WI38 (cell line): Measurements from ENCODE around the gene SPACA6.

Experiments used
- H3K4me3 ChIP-seq: 2 replicates; pipeline ENCODE4 v1.5.1; 2011; ENCODE audit warnings: low read depth, mild to moderate bottlenecking, control low read depth, low read length
- TF ChIP-seq, protein P1 (sequence below): IDR thresholded peaks from 2 replicates; pipeline ENCODE4 v1.5.1; 2012; ENCODE audit warnings: low read depth, mild to moderate bottlenecking, control low read depth, low read length

The SPACA6 gene

DNA sequence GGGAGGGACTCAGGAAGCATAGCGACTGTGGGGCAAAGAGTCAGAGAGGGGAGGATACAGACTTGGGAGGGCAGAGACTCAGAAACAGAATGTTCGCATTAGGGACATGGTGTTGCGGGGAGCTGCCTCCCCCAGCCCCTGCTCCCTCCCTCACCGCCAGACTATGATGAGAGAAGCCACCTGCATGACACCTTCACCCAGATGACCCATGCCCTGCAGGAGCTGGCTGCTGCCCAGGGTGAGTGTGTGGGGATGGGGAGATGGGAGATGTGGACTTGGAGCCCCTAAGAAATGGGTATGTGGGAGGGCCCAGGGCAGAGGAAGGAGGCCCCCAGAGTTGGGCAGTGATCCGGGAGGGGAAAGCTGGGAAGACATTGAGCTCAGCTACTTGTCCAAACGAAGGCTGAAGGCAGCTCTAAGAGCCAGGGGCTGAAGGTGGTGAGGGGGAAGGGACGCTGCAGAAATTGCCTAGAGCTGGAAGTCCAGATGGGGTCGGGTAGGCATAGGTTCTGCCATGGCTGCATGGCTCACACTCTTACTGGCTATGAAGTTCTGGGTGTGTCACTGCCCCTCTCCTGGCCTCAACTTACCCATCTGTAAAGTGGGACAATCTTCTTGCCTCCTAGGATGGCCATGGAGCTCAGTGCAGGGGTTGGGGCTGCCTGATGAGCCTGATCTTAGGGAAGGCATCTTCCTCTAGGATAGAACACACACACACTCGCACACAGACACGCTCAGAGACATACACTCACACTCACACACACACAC lies 1.4 kb downstream of the SPACA6 start:
- TF ChIP-seq, protein P1, sequence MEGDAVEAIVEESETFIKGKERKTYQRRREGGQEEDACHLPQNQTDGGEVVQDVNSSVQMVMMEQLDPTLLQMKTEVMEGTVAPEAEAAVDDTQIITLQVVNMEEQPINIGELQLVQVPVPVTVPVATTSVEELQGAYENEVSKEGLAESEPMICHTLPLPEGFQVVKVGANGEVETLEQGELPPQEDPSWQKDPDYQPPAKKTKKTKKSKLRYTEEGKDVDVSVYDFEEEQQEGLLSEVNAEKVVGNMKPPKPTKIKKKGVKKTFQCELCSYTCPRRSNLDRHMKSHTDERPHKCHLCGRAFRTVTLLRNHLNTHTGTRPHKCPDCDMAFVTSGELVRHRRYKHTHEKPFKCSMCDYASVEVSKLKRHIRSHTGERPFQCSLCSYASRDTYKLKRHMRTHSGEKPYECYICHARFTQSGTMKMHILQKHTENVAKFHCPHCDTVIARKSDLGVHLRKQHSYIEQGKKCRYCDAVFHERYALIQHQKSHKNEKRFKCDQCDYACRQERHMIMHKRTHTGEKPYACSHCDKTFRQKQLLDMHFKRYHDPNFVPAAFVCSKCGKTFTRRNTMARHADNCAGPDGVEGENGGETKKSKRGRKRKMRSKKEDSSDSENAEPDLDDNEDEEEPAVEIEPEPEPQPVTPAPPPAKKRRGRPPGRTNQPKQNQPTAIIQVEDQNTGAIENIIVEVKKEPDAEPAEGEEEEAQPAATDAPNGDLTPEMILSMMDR, result no peak
- no peak overlapping the region for H3K4me3 ChIP-seq

DNA sequence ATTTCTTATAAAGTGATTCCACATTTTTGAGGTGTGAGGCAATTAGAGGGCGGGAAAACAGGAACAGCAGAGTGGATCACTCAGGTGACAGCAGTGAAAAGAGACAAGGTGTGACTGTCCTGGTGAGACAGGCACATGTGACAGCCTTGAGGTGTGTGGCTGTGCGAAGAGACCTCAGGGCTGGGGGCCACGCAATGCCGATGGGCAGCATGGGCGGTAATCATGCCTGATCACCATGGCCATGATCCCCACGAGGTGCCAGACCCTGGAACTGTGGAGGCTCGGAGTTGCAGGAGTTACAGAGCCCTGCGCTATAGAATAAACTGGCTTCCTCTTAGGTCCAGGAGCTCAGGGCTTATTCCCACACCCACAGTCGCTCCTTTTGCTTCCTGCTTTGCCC lies 2.0 kb downstream of the SPACA6 start:
- TF ChIP-seq, protein P1, result no peak
- H3K4me3 ChIP-seq, result no peak overlapping the region

DNA sequence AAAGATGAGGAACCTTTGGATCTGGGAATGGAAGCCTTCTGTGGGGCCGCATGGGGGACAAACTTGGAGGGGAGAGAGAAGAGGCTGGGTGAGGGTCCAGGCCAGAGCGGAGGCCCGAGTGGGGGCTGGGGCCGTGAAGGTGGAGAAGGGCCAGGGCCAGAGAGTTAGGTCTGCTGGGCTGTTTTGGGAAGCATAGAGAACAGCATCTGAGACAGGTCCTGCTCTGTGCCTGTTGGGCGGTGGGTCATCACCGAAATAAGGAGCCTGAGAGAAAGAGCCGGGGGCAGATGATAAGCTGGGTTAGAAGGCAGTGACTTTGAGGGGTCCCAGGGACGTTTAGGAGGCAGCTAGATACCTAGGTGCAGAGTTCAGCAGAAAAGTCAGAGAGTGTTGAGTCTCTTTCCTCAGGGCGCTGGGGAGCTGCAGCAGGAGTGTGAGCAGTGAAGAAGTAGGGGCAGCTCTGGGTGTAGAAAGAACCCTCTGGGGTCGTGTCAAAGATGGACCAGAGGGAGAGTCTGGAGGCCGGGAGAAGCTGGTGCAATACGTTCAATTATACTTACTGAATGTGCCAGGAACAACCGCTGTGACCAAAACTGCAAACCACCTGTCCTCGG lies 2.7 kb downstream of the SPACA6 start:
- TF ChIP-seq, protein P1, result no peak
- no peak overlapping the region for H3K4me3 ChIP-seq

DNA sequence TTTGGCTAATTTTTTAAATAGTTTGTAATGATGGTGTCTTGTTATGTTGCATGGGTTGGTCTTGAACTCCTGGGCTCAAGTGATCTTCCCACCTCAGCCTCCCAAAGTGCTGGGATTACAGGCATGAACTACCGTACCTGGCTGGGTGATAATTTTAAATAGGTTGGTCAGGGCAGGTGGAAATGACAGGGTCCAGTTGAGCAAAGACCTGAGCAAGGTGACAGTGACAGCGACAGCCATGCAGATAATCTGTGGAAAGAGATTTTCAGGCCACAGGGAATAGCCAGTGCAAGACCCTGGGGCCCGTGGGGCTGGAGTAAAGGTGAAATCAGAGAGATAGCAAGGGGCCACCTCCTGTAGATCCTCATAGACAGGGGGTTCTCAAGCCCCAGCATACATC lies 3.5 kb downstream of the SPACA6 start:
- no peak overlapping the region for H3K4me3 ChIP-seq
- TF ChIP-seq, protein P1, result no peak

DNA sequence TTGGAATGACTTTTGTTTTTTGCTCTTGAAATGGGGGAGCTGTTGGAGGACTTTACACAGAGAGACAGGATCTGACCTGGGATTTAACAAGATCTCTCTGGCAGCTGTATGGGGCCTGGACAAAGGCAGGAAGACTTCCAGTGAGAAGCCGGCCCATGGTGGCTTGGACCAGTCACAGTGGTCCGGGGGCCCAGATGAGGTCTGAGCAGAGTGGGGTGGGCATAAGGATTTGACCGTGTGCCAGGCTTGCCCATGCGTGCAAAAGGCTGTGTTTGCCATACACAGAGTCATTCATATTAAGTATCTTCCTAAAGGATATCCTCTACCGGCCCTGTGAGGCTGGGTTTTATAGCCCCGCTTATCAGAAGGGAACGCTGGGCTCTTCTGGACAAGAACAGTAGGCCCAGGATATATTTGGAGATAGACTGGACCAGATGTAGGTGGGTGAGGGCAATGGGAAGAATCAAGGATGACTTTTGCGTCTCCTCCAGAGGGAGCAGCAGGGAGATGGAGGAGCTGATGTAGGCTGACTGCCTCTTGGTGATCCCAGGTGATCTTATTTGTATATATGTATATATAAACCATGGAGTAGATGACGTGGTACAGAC lies 4.1 kb downstream of the SPACA6 start:
- TF ChIP-seq, protein P1, result no peak
- H3K4me3 ChIP-seq, result no peak overlapping the region

DNA sequence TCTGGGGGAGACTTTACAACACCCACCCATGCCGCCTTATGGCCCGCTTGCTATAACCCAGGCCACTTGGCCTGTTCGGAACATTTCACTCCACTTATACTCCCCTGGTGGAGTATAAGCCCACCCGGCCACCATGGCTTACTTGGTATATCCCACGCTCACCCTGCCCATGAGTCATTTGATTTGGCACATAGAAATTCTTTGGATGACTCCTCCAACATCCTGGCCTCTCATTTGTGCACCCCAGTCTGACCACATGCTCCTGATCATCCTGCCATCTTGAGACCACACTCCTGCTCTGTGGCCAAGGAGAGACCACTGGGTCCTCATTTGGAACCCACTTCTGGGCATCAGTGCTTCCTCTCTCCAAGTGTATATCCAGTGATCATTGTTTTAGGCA lies 5.2 kb downstream of the SPACA6 start:
- TF ChIP-seq, protein P1, result no peak
- no peak overlapping the region for H3K4me3 ChIP-seq

DNA sequence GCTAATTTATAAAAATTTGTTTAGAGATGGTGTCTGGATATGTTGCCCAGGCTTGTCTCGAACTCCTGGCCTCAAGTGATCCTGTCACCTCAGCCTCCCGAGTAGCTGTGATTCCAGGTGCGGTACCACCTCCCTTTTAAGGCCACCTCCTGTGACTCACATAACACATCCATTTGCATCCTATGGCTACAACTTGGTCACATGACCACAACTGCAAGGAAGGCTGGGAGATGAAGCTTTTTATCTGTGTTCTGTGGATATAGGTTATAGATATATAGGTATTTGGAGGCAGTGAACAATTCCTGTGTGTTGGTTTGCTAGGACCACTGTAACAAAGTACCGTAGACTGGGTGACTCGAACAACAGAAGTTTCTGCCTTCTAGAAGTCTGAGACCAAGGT lies 6.0 kb downstream of the SPACA6 start:
- H3K4me3 ChIP-seq, result no peak overlapping the region
- TF ChIP-seq, protein P1, result no peak
